IPS-18a (cell line): Measurements from ENCODE around the gene CAVIN2.

ENCODE experiments used
- H3K27ac ChIP-seq: one replicate; pipeline ENCODE4 v1.5.1; 2013; ENCODE audit warnings: low read length
- H3K27me3 ChIP-seq: one replicate; pipeline ENCODE4 v1.6.1; 2013; ENCODE audit warnings: mild to moderate bottlenecking, low read length; ENCODE audit not compliant: control insufficient read depth, insufficient read depth
- H3K36me3 ChIP-seq: one replicate; pipeline ENCODE4 v1.6.1; 2013; ENCODE audit warnings: low read depth, low read length; ENCODE audit not compliant: control insufficient read depth
- H3K4me1 ChIP-seq: one replicate; pipeline ENCODE4 v1.6.1; 2013; ENCODE audit warnings: low read depth, low read length; ENCODE audit not compliant: control insufficient read depth
- H3K4me3 ChIP-seq: one replicate; pipeline ENCODE4 v1.5.1; 2013; ENCODE audit warnings: low read length
- H3K9ac ChIP-seq: one replicate; pipeline ENCODE4 v1.6.1; 2013; ENCODE audit warnings: mild to moderate bottlenecking, low read length, moderate library complexity
- H3K9me3 ChIP-seq: one replicate; pipeline ENCODE4 v1.6.1; 2013; ENCODE audit warnings: low read depth, low read length; ENCODE audit not compliant: control insufficient read depth

Gene CAVIN2

DNA sequence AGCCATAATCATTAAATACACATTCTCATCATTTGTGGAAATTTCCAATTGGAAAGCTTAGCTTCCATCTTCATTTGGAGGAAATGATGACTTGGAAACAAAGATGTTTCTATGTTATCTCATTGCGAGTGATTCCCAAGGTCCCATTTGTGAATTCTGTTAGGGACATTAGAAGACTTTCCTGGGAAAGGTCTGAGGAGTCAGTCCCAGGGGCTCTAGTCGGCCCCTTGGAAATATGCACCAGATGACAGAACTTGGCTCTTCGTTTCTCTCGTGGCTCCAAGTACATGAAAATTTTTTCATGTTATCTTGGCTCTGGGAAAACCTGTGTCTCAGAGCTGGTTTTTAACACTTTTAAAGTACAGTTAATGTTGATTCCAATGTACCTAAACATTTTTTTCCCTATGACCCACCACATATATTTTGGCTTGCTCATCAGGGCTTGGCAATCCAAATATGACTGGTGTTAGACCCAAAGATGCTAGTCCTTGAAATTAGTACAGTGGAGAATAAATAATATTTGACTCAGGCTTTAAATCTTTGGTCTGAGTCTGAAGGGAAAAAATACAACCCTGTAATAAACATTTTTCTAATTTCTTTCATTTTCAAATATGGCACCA, 15.4 kb upstream of the CAVIN2 start:
- no peak overlapping the region for H3K27ac ChIP-seq
- no peak overlapping the region for H3K4me3 ChIP-seq

DNA sequence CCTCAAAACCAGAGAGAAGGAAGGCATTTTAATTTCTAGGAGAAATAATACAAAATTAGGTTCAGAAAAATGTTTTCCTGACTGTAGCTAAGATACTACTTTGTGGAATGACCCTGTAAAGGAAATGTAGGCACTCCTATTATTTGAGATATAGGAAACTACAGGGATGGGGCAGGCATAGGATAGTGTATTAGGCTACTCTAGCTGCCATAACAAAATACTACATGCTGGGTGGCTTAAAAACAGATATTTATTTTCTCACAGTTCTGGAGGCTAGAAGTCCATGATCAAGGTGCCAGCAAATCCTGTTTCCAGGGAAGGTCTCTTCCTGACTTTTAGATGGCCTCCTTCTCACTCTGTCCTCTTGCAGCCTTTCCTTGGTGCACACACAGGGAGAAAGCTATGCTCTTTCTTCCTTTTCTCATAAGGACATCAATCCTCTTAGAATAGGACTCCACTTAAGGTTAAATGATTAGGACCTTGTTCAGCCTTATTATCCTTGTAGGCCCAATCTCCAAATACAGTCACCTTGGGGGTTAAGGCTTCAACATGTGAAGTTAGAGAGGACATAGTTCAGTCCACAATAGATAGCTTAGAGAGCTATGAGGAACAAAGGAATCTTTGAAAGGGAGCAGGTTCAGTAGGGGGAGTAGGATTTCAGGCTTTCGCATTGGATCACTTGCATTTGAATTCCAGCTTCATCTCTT, 14.0 kb upstream of the CAVIN2 start:
- no peak overlapping the region for H3K27ac ChIP-seq
- H3K27me3 ChIP-seq, result no peaks in the 10 kb centered on the region
- H3K9ac ChIP-seq, result no peak overlapping the region
- H3K36me3 ChIP-seq, result no peaks in the 10 kb centered on the region
- H3K9me3 ChIP-seq, result no peaks in the 10 kb centered on the region
- H3K4me1 ChIP-seq, result peaks cover 9% of the 10 kb centered on the region
- H3K4me3 ChIP-seq, result no peak overlapping the region

More for the DNA sequence above, 15.4 kb upstream of the CAVIN2 start:
- H3K9me3 ChIP-seq, result no peaks in the 10 kb centered on the region
- H3K4me1 ChIP-seq, result peaks cover 9% of the 10 kb centered on the region
- no peaks in the 10 kb centered on the region for H3K27me3 ChIP-seq
- no peak overlapping the region for H3K9ac ChIP-seq
- no peaks in the 10 kb centered on the region for H3K36me3 ChIP-seq

DNA sequence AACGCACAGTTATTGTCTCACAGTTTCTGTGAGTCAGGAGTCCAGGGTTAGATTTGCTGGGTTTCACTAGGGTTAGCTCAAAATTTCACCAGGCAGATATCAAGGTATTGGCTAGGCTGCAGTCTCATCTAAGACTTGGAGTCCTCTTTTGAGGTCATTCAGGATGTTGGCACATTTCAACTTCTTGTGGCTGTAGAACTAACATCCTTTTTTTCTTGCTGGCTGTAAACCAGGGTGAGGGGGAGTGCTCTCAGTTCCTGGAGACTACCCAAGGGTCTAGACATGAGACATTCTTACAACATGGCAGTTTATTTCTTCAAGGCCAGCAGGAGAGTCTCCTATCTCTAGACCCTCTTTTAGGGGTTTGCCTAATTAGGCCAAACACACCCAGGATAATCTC, 12.8 kb upstream of the CAVIN2 start:
- Histone ChIP-seq H3K36me3 (no peaks in the 10 kb centered on the region), H3K27ac (no peak overlapping the region), H3K9ac (no peak overlapping the region), H3K4me3 (no peak overlapping the region), H3K27me3 (no peaks in the 10 kb centered on the region), H3K9me3 (no peaks in the 10 kb centered on the region), H3K4me1 (peaks cover 17% of the 10 kb centered on the region)

DNA sequence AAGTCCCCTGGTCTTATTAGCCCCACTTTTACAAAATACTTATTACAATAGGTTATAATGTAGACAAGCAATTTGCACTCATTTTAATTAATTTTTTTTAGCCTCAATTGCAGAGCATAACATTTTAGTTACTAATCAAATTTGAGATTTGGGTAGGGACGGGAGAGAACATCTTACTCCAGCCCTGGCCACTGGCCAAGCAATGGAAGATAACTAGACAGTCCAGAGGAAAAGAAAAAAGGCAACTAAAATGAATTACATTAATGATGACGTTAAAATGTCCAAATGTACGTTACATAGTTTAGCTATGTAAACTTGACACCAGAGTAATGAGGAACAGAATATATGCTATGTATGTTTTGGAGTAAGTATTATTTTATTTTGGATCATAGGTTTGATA, 11.0 kb upstream of the CAVIN2 start:
- Histone ChIP-seq H3K9ac (no peak overlapping the region), H3K4me3 (no peak overlapping the region), H3K27me3 (no peaks in the 10 kb centered on the region), H3K36me3 (no peaks in the 10 kb centered on the region), H3K9me3 (no peaks in the 10 kb centered on the region), H3K4me1 (peaks cover 14% of the 10 kb centered on the region), H3K27ac (no peak overlapping the region)

- Histone ChIP-seq H3K9ac (no peak overlapping the region), H3K4me1 (peaks cover 14% of the 10 kb centered on the region), H3K36me3 (no peaks in the 10 kb centered on the region), H3K9me3 (no peaks in the 10 kb centered on the region), H3K4me3 (no peak overlapping the region), H3K27me3 (no peaks in the 10 kb centered on the region), H3K27ac (no peak overlapping the region)
These were observed 10.4 kb upstream of the CAVIN2 start for GRCh38 chr2:191857259-191857805.

- H3K27ac ChIP-seq, result no peak overlapping the region
- H3K9ac ChIP-seq, result no peak overlapping the region
- H3K27me3 ChIP-seq, result no peaks in the 10 kb centered on the region
- no peaks in the 10 kb centered on the region for H3K36me3 ChIP-seq
- no peaks in the 10 kb centered on the region for H3K9me3 ChIP-seq
- no peak overlapping the region for H3K4me3 ChIP-seq
- H3K4me1 ChIP-seq, result peaks cover 14% of the 10 kb centered on the region
These were observed 9.4 kb upstream of the CAVIN2 start for GRCh38 chr2:191856111-191856876.

GRCh38 chr2:191855382-191855781, 8.5 kb upstream of the CAVIN2 start:
- Histone ChIP-seq H3K4me3 (no peak overlapping the region), H3K36me3 (no peaks in the 10 kb centered on the region), H3K4me1 (peaks cover 9% of the 10 kb centered on the region), H3K27me3 (no peaks in the 10 kb centered on the region), H3K27ac (no peak overlapping the region), H3K9me3 (no peaks in the 10 kb centered on the region), H3K9ac (no peak overlapping the region)

DNA sequence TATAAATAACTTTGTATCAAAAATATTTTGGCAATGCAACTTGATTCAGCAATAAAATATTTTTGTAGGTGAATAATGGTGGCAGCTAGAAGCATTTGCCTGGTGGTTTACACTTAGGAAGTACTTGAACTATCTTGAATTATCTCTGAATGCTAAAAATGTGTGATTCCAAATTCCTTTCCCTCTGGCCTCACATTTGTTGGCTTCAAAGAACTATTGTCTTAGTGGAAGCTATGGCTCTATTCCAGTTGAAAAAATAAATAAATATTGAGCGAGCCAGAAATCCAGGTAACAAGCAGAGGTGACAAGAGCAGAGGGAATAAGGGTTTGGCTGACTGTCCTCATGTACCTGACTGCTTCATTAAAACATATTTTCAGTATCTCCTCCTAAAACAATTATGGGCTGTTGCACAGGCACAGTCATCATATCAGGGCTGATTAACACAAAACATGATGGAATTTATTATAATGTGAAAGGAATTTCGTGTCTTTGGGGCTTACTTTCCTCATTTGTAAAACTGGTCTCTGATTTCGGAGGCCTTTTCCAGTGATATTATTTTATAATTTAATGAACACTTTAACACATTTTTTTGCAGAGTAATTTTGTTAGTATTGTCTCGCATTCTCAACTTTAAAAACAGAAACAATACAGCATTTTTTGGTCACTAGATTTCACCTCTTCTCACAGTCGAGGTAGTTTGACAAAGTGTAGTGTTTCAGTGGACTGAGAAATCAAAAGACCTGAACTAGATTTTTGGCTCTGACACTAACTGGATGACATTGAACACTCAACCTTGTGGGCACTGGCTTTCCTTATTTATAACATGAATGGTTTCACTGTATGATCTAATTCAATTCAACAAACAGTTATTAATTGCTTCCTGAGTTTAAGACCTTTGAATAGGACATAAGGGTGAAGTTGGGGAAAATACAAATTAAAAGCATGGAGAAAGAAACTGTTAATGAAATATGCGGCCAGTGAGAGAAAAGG, 7.8 kb upstream of the CAVIN2 start:
- H3K4me1 ChIP-seq, result peaks cover 9% of the 10 kb centered on the region
- H3K27ac ChIP-seq, result no peak overlapping the region
- no peaks in the 10 kb centered on the region for H3K27me3 ChIP-seq
- H3K9me3 ChIP-seq, result no peaks in the 10 kb centered on the region
- no peak overlapping the region for H3K9ac ChIP-seq
- H3K4me3 ChIP-seq, result no peak overlapping the region
- H3K36me3 ChIP-seq, result no peaks in the 10 kb centered on the region

GRCh38 chr2:191853843-191854242, 7.0 kb upstream of the CAVIN2 start:
- peaks cover 14% of the 10 kb centered on the region for H3K4me1 ChIP-seq
- no peak overlapping the region for H3K4me3 ChIP-seq
- H3K27ac ChIP-seq, result no peak overlapping the region
- H3K36me3 ChIP-seq, result no peaks in the 10 kb centered on the region
- H3K27me3 ChIP-seq, result no peaks in the 10 kb centered on the region
- H3K9ac ChIP-seq, result no peak overlapping the region
- H3K9me3 ChIP-seq, result no peaks in the 10 kb centered on the region

GRCh38 chr2:191851158-191851557, 4.3 kb upstream of the CAVIN2 start:
- Histone ChIP-seq H3K4me3 (no peak overlapping the region), H3K4me1 (peaks cover 22% of the 10 kb centered on the region), H3K36me3 (no peaks in the 10 kb centered on the region), H3K9me3 (no peaks in the 10 kb centered on the region), H3K27me3 (no peaks in the 10 kb centered on the region), H3K27ac (no peak overlapping the region), H3K9ac (no peak overlapping the region)
